Natural killer cell treated with Interleukin-12 subunit alpha and Interleukin-12 subunit beta and Interleukin-15 and Interleukin-18, amount 100 ng/mL, for 72 hours (primary cell): ENCODE data around the gene ZNF722. TPM values are rescaled to one million over a fixed set of nuclear protein-coding genes. Genes with fewer than 3 reads are reported as not detected.
A peak's percentile ranks its signal among the peaks of the same experiment; 100 is the strongest.
"Not testable (repeated sequence)": the region's sequence is repeated elsewhere in the genome, so short reads cannot be mapped to it uniquely, and the experiment has no call there.

Source experiments
- ATAC-seq, 2 donors: fragments of 150-1000 bp; cut with Tn5 transposase in 1 of 2; sonication (Bioruptor Pico), chemical (Tn5 transposase) in 1 of 2; 2 replicates each; pipeline ENCODE4 v1.10.0; 2021
- DNase-seq: peaks from one replicate; pipeline ENCODE4 v3.0.0; 2022; ENCODE audit warnings: low spot score
- H3K27ac Mint-ChIP-seq, 2 donors: 1 replicate in 1 of 2; 2 replicates in 1 of 2; pipeline ENCODE4 v1.8.0; 2022; ENCODE audit warnings: mixed read lengths in 2 of 2, mild to moderate bottlenecking in 1 of 2, moderate library complexity in 1 of 2
- H3K27me3 Mint-ChIP-seq, 2 donors: 1 replicate in 1 of 2; 2 replicates in 1 of 2; pipeline ENCODE4 v1.8.0; 2022; ENCODE audit warnings: mixed read lengths in 2 of 2
- H3K36me3 Mint-ChIP-seq: one replicate; pipeline ENCODE4 v1.8.0; 2022; ENCODE audit warnings: mixed read lengths
- H3K4me1 Mint-ChIP-seq, 2 donors: 1 replicate in 1 of 2; 2 replicates in 1 of 2; pipeline ENCODE4 v1.8.0; 2022; ENCODE audit warnings: low read depth in 2 of 2, mixed read lengths in 2 of 2, mild to moderate bottlenecking in 1 of 2
- H3K4me3 Mint-ChIP-seq: one replicate; pipeline ENCODE4 v1.8.0; 2022; ENCODE audit warnings: mixed read lengths
- H3K9me3 Mint-ChIP-seq: 2 replicates; pipeline ENCODE4 v1.8.0; 2022; ENCODE audit warnings: mixed read lengths
- total RNA-seq, 2 donors: library from RNA; stranded (reverse); gene quantifications; one replicate each; pipeline ENCODE4 v1.2.3, GENCODE V29; 2022

ZNF722 gene
- total RNA-seq: not detected

- no peak for DNase-seq
- Mint-ChIP-seq H3K9me3 (peaks cover 7% of the 10 kb centered on the region), H3K27me3 (no peaks in the 10 kb centered on the region), H3K27ac (no peak within 1 kb of the TSS), H3K4me1 (no peaks in the 10 kb centered on the region), H3K4me3 (no peak within 1 kb of the TSS), H3K36me3 (peaks cover 11% of the 10 kb centered on the region)
- ATAC-seq: no peak
Measured at GRCh38 chr7:63998549-63998948, at the start of gene ZNF722. TSS of gene ZNF722 (plus strand) at chr7:63998849. CDS start at chr7:63998962, 113 bp downstream.

- Mint-ChIP-seq H3K4me3 (no peak overlapping the region), H3K36me3 (peaks cover 21% of the 10 kb centered on the region), H3K4me1 (no peaks in the 10 kb centered on the region), H3K27ac (no peak overlapping the region), H3K27me3 (no peaks in the 10 kb centered on the region), H3K9me3 (peaks cover 8% of the 10 kb centered on the region)
- no peak for DNase-seq
- peak in 1 of 2 donors; percentile 33 for ATAC-seq
Measured at GRCh38 chr7:63953181-63953580, 45.5 kb upstream of the ZNF722 start.

DNA sequence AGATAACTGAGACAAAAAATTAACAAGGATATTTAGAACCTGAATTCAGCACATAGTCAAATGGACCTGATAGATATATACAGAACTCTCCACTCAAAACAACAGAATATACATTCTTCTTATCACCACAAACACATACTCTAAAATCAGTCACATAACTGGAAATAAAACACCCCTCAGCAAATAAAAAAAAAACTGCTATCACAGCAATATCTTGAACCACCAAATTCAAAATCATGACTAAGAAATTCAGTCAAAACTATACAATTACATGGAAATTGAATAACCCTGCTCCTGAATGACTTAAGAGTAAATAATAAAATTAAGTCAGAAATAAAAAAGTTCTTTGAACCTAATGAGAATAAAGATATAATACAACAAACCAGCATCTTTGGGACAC, 30.0 kb upstream of the ZNF722 start:
- DNase-seq (no peak), ATAC-seq (no peak)
- H3K27ac Mint-ChIP-seq: no peak overlapping the region
- peaks cover 10% of the 10 kb centered on the region for H3K9me3 Mint-ChIP-seq
- no peaks in the 10 kb centered on the region for H3K27me3 Mint-ChIP-seq
- H3K36me3 Mint-ChIP-seq: no peaks in the 10 kb centered on the region
- no peak overlapping the region for H3K4me3 Mint-ChIP-seq
- no peaks in the 10 kb centered on the region for H3K4me1 Mint-ChIP-seq

DNA sequence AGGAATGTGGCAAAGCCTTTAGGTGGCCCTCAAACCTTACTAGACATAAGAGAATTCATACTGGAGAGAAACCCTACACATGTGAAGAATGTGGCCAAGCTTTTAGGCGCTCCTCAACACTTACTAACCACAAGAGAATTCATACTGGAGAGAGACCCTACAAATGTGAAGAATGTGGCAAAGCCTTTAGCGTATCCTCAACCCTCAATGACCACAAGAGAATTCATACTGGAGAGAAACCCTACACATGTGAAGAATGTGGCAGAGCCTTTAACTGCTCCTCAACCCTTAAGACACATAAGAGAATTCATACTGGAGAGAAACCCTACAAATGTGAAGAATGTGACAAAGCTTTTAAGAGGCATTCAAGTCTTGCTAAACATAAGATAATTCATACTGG, 16.8 kb downstream of the ZNF722 start:
- not testable (repeated sequence) for H3K4me3 Mint-ChIP-seq, H3K4me1 Mint-ChIP-seq, DNase-seq, H3K27me3 Mint-ChIP-seq, ATAC-seq, H3K27ac Mint-ChIP-seq
- H3K9me3 Mint-ChIP-seq: peaks cover 24% of the 10 kb centered on the region
- H3K36me3 Mint-ChIP-seq: peaks cover 34% of the 10 kb centered on the region

DNA sequence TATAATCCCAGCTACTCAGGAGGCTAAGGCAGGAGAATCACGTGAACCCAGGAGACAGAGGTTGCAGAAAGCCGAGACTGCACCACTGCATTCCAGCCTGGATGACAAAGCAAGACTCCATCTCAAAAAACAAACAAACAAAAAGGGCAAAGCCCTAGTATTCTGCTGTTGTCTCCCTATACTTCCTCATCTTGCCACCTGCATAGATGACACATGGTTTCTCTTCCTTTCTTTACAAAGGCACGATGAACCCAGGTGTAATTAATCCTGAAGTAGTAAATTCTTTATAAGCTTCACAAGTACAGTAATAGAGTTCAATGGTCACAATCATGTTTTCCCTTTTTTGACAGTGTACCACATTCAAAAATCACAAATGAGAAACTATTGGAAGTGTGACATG, 36.7 kb downstream of the ZNF722 start:
- Mint-ChIP-seq H3K36me3 (peaks cover 12% of the 10 kb centered on the region), H3K27ac (no peak overlapping the region), H3K4me3 (no peak overlapping the region), H3K9me3 (peaks cover 10% of the 10 kb centered on the region), H3K27me3 (no peaks in the 10 kb centered on the region), H3K4me1 (no peaks in the 10 kb centered on the region)
- DNase-seq (no peak), ATAC-seq (no peak)

DNA sequence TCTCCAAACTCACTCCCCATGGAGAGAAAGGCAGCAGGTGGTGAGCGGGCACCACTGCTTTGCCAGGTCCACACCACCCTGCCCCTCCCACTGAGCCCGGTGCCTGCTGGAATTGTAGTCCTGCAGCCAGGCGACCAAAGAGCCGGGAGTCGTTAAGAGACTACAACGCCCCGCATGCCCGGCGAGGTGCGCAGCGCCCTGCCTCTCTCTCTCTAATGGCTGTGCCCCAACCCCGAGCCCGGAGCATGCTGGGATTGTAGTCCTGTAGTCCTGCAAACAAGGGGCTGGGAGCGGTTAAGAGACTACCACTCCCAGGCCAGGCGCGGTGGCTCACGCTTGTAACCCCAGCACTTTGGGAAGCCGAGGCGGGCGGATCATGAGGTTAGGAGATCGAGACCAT, 38.4 kb downstream of the ZNF722 start:
- Mint-ChIP-seq H3K36me3 (peaks cover 12% of the 10 kb centered on the region), H3K9me3 (peaks cover 12% of the 10 kb centered on the region)
- ATAC-seq: no peak

GRCh38 chr7:64045301-64046040, 46.8 kb downstream of the ZNF722 start, which contains the start of gene ZNF727:
TSS of gene ZNF727 (plus strand) at chr7:64045434. CDS start at chr7:64045622, 188 bp downstream.
- H3K27ac Mint-ChIP-seq: no peak within 1 kb of the TSS
- peak in 1 of 2 donors; percentile 76 for ATAC-seq

More for the DNA sequence above, 38.4 kb downstream of the ZNF722 start:
- H3K4me3 Mint-ChIP-seq: no peak overlapping the region
- no peaks in the 10 kb centered on the region for H3K27me3 Mint-ChIP-seq
- no peaks in the 10 kb centered on the region for H3K4me1 Mint-ChIP-seq
- DNase-seq: no peak
- H3K27ac Mint-ChIP-seq: no peak overlapping the region

DNA sequence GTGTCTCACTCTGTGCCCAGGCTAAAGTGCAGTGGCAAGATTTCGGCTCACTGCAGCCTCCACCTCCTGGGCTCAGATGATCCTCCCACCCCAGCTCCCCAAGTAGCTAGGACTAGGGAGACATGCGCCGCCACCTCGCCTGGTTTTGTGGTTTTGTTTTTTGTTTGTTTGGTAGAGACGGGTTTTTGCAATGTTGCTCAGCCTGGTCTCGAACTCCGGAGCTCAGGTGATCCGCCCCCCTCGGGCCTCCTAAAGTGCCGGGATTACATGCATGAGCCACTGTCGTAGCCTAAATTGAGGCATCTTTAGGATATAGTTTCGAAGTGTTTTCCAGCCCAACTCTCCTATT, 47.4 kb downstream of the ZNF722 start:
- no peak overlapping the region for H3K4me3 Mint-ChIP-seq
- ATAC-seq (no peak), DNase-seq (no peak)
- H3K27me3 Mint-ChIP-seq: no peaks in the 10 kb centered on the region
- peaks cover 0 to 2% of the 10 kb centered on the region in 2 donors for H3K4me1 Mint-ChIP-seq
- H3K27ac Mint-ChIP-seq: no peak overlapping the region
- peaks cover 13% of the 10 kb centered on the region for H3K9me3 Mint-ChIP-seq
- H3K36me3 Mint-ChIP-seq: peaks cover 16% of the 10 kb centered on the region

More at GRCh38 chr7:64045301-64046040, 46.8 kb downstream of the ZNF722 start, which contains the start of gene ZNF727:
- DNase-seq: no peak
- Mint-ChIP-seq H3K27me3 (no peaks in the 10 kb centered on the region), H3K4me3 (no peak within 1 kb of the TSS), H3K4me1 (peaks cover 0 to 2% of the 10 kb centered on the region in 2 donors), H3K36me3 (peaks cover 16% of the 10 kb centered on the region), H3K9me3 (peaks cover 12% of the 10 kb centered on the region)

Other genes starting within 250 kb of the ZNF722 start
- under 1 TPM in 1 of 2 donors, not detected in 1; 0.76 TPM for gene ZNF727, start 46.6 kb downstream of the ZNF722 start, total RNA-seq
- not detected for gene ZNF735, start 208.4 kb downstream of the ZNF722 start, total RNA-seq
- gene ZNF679, start 229.6 kb downstream of the ZNF722 start, total RNA-seq: not detected